ENCODE results near the gene BCAT1. TPM values are rescaled to one million over a fixed set of nuclear protein-coding genes. Genes with fewer than 3 reads are reported as not detected.

BCAT1 gene
- total and polyA plus RNA-seq, 2 donors (not counting 3 experiments of a cell fraction or from before 2014, with no cell fraction given): 21.6 to 267 TPM

DNA sequence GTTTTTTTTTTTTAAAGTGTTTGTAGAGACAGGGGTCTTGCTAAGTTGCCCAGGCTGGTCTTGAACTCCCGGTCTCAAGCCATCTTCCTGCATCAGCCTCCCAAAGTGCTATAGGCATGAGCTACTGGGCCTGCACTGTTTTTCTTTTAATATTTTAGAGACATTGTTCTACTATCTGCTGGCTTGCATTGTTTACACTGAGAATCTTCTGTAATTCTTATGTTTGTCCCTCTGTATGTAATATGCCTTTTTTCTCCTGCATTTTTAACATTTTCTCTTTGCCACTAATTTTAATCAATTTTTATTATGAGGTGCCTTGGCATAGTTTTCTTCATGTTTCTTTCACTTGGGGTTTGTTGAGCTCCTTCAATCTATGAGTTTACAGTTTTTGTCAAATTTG lies 15.4 kb upstream of the BCAT1 start:
- no peaks in the 10 kb centered on the region for H3K79me2 ChIP-seq (ENCODE audit: control insufficient read depth, insufficient read depth, low read length)
- intact Hi-C loops (cut with micrococcal nuclease) (loop anchor here (5.0 kb wide), 1 partner anchor 112 kb away; no protein-coding TSS in a partner anchor), dilution Hi-C loops (cut with MboI; ENCODE audit: extremely low pct_ligation_motif_present, low sequenced_read_pairs) (no loop called here)
- no peak overlapping the region for H3K4me3 ChIP-seq (replicated peaks in 1 of 3; ENCODE audit: insufficient read depth in 1 of 3, low read depth in 1 of 3, low read length in 3 of 3)
- peaks cover 0 to 2% of the 10 kb centered on the region in 2 experiments for H3K27me3 ChIP-seq (ENCODE audit: control insufficient read depth in 2 of 2, insufficient read depth in 2 of 2, low read length in 2 of 2)
- H3K36me3 ChIP-seq (ENCODE audit: control insufficient read depth in 2 of 2, extremely low read depth in 1 of 2, insufficient read depth in 2 of 2, low read length in 2 of 2): no peaks in the 10 kb centered on the region
- ChIA-PET CTCF (interaction anchor here (0.9 to 2.5 kb wide), 2 partner anchors 14 to 27 kb away, joined by 3 to 8 read pairs; no protein-coding TSS in a partner anchor), POLR2A (no interaction called here)
- FAIRE-seq (no peak), DNase-seq (ENCODE audit: low read depth, low spot score) (no peak)
- H3K9me3 ChIP-seq (replicated peaks; ENCODE audit: control insufficient read depth, insufficient read depth, low read length): no peaks in the 10 kb centered on the region
- H2AFZ ChIP-seq (ENCODE audit: low read depth, low read length): no peak overlapping the region
- no peaks in the 10 kb centered on the region for H3K9me1 ChIP-seq (replicated peaks; ENCODE audit: control insufficient read depth, extremely low read depth, insufficient read depth, low read length)
- H3K4me2 ChIP-seq (ENCODE audit: insufficient read depth, low read length): no peak overlapping the region
- no TSS peak for BruUV-seq (replicated peaks)
- no peaks in the 10 kb centered on the region for H4K20me1 ChIP-seq (replicated peaks; ENCODE audit: control insufficient read depth, extremely low read depth, insufficient read depth, low read length)
- H3K4me1 ChIP-seq (ENCODE audit: control insufficient read depth, extremely low read depth, insufficient read depth, low read length): no peaks in the 10 kb centered on the region
- no peak overlapping the region for H3K9ac ChIP-seq (replicated peaks; ENCODE audit: extremely low read depth, insufficient read depth, low read length)
- TF ChIP-seq, protein P1, sequence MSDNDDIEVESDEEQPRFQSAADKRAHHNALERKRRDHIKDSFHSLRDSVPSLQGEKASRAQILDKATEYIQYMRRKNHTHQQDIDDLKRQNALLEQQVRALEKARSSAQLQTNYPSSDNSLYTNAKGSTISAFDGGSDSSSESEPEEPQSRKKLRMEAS (IDR thresholded peaks at IDR 0.05; ENCODE audit: insufficient read depth, insufficient read length): no peak
- TF ChIP-seq, protein P2, sequence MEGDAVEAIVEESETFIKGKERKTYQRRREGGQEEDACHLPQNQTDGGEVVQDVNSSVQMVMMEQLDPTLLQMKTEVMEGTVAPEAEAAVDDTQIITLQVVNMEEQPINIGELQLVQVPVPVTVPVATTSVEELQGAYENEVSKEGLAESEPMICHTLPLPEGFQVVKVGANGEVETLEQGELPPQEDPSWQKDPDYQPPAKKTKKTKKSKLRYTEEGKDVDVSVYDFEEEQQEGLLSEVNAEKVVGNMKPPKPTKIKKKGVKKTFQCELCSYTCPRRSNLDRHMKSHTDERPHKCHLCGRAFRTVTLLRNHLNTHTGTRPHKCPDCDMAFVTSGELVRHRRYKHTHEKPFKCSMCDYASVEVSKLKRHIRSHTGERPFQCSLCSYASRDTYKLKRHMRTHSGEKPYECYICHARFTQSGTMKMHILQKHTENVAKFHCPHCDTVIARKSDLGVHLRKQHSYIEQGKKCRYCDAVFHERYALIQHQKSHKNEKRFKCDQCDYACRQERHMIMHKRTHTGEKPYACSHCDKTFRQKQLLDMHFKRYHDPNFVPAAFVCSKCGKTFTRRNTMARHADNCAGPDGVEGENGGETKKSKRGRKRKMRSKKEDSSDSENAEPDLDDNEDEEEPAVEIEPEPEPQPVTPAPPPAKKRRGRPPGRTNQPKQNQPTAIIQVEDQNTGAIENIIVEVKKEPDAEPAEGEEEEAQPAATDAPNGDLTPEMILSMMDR (IDR thresholded peaks at IDR 0.05; ENCODE audit: extremely low read depth in 1 of 2, insufficient read depth in 1 of 2, low read depth in 1 of 2, low read length in 2 of 2): no peak
- TF ChIP-seq POLR2A (IDR thresholded peaks at IDR 0.05; ENCODE audit: low read depth, low read length): no peak
- no peak for TF ChIP-seq MYC (IDR thresholded peaks at IDR 0.05; ENCODE audit: low read depth, low read length)
- TF ChIP-seq FOS (IDR thresholded peaks at IDR 0.05; ENCODE audit: borderline replicate concordance, insufficient read depth, low read length): no peak
- H3K27ac ChIP-seq (ENCODE audit: insufficient read depth, low read depth, low read length): no peak overlapping the region
